Naive thymus-derived CD4-positive, alpha-beta T cell (primary cell): ENCODE results near the gene GARIN5B. TPM values are rescaled to one million over a fixed set of nuclear protein-coding genes. Genes with fewer than 3 reads are reported as not detected.
"Not testable (repeated sequence)": the region's sequence is repeated elsewhere in the genome, so short reads cannot be mapped to it uniquely, and the experiment has no call there.

Experiments used
- ATAC-seq: fragments of 150-1000 bp; cut with Tn5 transposase; 2 replicates; pipeline ENCODE4 v1.10.0; 2021; ENCODE audit warnings: mild to moderate bottlenecking, moderate library complexity
- CTCF ChIA-PET: fragments of 350-600 bp; sonication (Branson Sonifier 250); formaldehyde crosslinking; loops from one replicate; lab custom pipeline; 2021; ENCODE audit warnings: antibody characterized with exemption; lab: Charles Lee
- POLR2A ChIA-PET: fragments of 350-600 bp; sonication (Branson Sonifier 250); formaldehyde crosslinking; loops from one replicate; lab custom pipeline; 2021; ENCODE audit warnings: antibody characterized with exemption, inconsistent platforms; lab: Charles Lee
- DNase-seq, 9 donors: peaks; one replicate each; pipeline versions ENCODE4 v3.0.0 to v3.0.0-alpha.2; 2020 to 2022; ENCODE audit warnings: mixed read lengths in 1 of 9
- H3K27ac ChIP-seq: one replicate; pipeline ENCODE4 v1.7.0; 2013; ENCODE audit warnings: mild to moderate bottlenecking, low read depth, low read length, moderate library complexity
- H3K27me3 ChIP-seq, 2 donors: one replicate each; pipeline ENCODE4 v1.7.0; 2013; ENCODE audit warnings: low read length in 2 of 2, mild to moderate bottlenecking in 2 of 2, moderate library complexity in 2 of 2; ENCODE audit not compliant: control insufficient read depth in 2 of 2, insufficient read depth in 2 of 2
- H3K36me3 ChIP-seq, 3 experiments: 1 replicate in 2 of 3; 2 replicates in 1 of 3; pipeline ENCODE4 v1.7.0; 2013; ENCODE audit warnings: low read length in 3 of 3, mild to moderate bottlenecking in 3 of 3, moderate library complexity in 1 of 3; ENCODE audit not compliant: insufficient read depth in 3 of 3, control insufficient read depth in 2 of 3
- H3K4me1 ChIP-seq, 2 donors: one replicate each; pipeline ENCODE4 v1.7.0; 2013; ENCODE audit warnings: low read length in 2 of 2, mild to moderate bottlenecking in 2 of 2, moderate library complexity in 1 of 2; ENCODE audit not compliant: control insufficient read depth in 2 of 2, insufficient read depth in 2 of 2
- H3K4me3 ChIP-seq: 2 replicates; pipeline ENCODE4 v1.7.0; 2013; ENCODE audit warnings: mild to moderate bottlenecking, low read length
- H3K9me3 ChIP-seq, 3 experiments: 1 replicate in 2 of 3; 2 replicates in 1 of 3; pipeline ENCODE4 v1.7.0; 2013; ENCODE audit warnings: low read length in 3 of 3; ENCODE audit not compliant: control insufficient read depth in 2 of 3
- H3K27ac Mint-ChIP-seq, 9 donors: one replicate each; pipeline ENCODE4 v1.8.0; 2020 to 2022; ENCODE audit warnings: mixed read lengths in 9 of 9, mild to moderate bottlenecking in 8 of 9, moderate library complexity in 5 of 9, inconsistent platforms in 2 of 9
- H3K27me3 Mint-ChIP-seq, 5 donors: one replicate each; pipeline ENCODE4 v1.8.0; 2021 to 2022; ENCODE audit warnings: mixed read lengths in 5 of 5, mild to moderate bottlenecking in 1 of 5
- H3K36me3 Mint-ChIP-seq, 5 donors: one replicate each; pipeline ENCODE4 v1.8.0; 2020 to 2022; ENCODE audit warnings: mixed read lengths in 5 of 5, mild to moderate bottlenecking in 3 of 5, inconsistent platforms in 1 of 5
- H3K4me1 Mint-ChIP-seq, 7 donors: one replicate each; pipeline ENCODE4 v1.8.0; 2020 to 2022; ENCODE audit warnings: mixed read lengths in 7 of 7, mild to moderate bottlenecking in 3 of 7, inconsistent platforms in 1 of 7
- H3K4me3 Mint-ChIP-seq, 10 donors: one replicate each; pipeline ENCODE4 v1.8.0; 2020 to 2022; ENCODE audit warnings: mild to moderate bottlenecking in 10 of 10, mixed read lengths in 10 of 10, moderate library complexity in 6 of 10, inconsistent platforms in 2 of 10
- H3K9me3 Mint-ChIP-seq, 11 donors: one replicate each; pipeline ENCODE4 v1.8.0; 2020 to 2022; ENCODE audit warnings: mixed read lengths in 11 of 11, mild to moderate bottlenecking in 4 of 11, inconsistent platforms in 1 of 11, moderate library complexity in 1 of 11
- intact Hi-C, 2 donors: fragments of 100-400 bp; cut with micrococcal nuclease; formaldehyde crosslinking; loops; one replicate each; pipeline ENCODE4 v1.15.1; 2023
- polyA plus RNA-seq, 2 donors: library from polyadenylated mRNA; unstranded; fragments of 300-500 nt; fragmentation: Illumina TruSeq; gene quantifications; one replicate each; pipeline ENCODE4 v1.2.3, GENCODE V29; 2021
- total RNA-seq, 6 experiments: library from RNA in 5 of 6; stranded (reverse) in 5 of 6; gene quantifications; 1 replicate in 5 of 6; 2 replicates in 1 of 6; pipeline ENCODE4 v1.2.3 and lab custom pipeline; 2021 to 2026

The GARIN5B gene
- total and polyA plus RNA-seq, 7 experiments from 2014 or later: not detected

GRCh38 chr19:55339105-55339888, 23.8 kb downstream of the GARIN5B start, which contains the start of gene KMT5C:
KMT5C (plus strand) TSS chr19:55339876; CDS start chr19:55341937, 2,061 bp downstream.
- H3K9me3 ChIP-seq: no peaks in the 10 kb centered on the region
- H3K27me3 ChIP-seq: no peaks in the 10 kb centered on the region
- peaks cover 0 to 15% (median 0%) of the 10 kb centered on the region in 3 experiments for H3K36me3 ChIP-seq
- ChIA-PET CTCF (interaction anchor here (1.5 to 2.1 kb wide), 2 partner anchors 38 to 45 kb away, joined by 4 to 12 read pairs; partner anchors contain the start of gene TMEM238), POLR2A (interaction anchor here (0.9 to 2.4 kb wide), 16 partner anchors 30 to 315 kb away, joined by 4 to 27 read pairs (median 8); partner anchors contain the start of genes FIZ1, HSPBP1, ISOC2 and PPP6R1)
- Mint-ChIP-seq H3K36me3 (peaks cover 0 to 10% (median 2%) of the 10 kb centered on the region in 5 donors), H3K27ac (peak within 1 kb of the TSS; percentile 88 to 100 (median 97)), H3K27me3 (peaks cover 0 to 16% (median 0%) of the 10 kb centered on the region in 5 donors), H3K9me3 (peaks cover 0 to 4% (median 0%) of the 10 kb centered on the region in 11 donors), H3K4me1 (peaks cover 5 to 28% (median 24%) of the 10 kb centered on the region in 7 donors), H3K4me3 (peak within 1 kb of the TSS; percentile 87 to 99 (median 96))
- H3K4me3 ChIP-seq: peak within 1 kb of the TSS; percentile 80
- peak within 1 kb of the TSS; percentile 93 for H3K27ac ChIP-seq
- H3K4me1 ChIP-seq: peaks cover 8 to 15% of the 10 kb centered on the region in 2 donors
- peak; percentile 83 for ATAC-seq
- intact Hi-C loops: loop anchor here (1.0 to 5.0 kb wide), 23 partner anchors 15 to 1149 kb away; partner anchors contain the start of genes COX6B2 (in 2 of the 2), HSPBP1 (in 2 of the 2), PPP6R1 (in 2 of the 2) and RPL28 (in 2 of the 2)
- DNase-seq: peak; percentile 99 to 100 (median 100)

- Histone ChIP-seq H3K36me3 (no peaks in the 10 kb centered on the region), H3K27ac (no peak overlapping the region), H3K27me3 (no peaks in the 10 kb centered on the region), H3K9me3 (no peaks in the 10 kb centered on the region), H3K4me1 (peaks cover 8 to 15% of the 10 kb centered on the region in 2 donors), H3K4me3 (no peak overlapping the region)
- Mint-ChIP-seq H3K4me3 (no peak overlapping the region), H3K4me1 (peaks cover 0 to 21% (median 18%) of the 10 kb centered on the region in 7 donors), H3K36me3 (no peaks in the 10 kb centered on the region), H3K9me3 (peaks cover 0 to 4% (median 0%) of the 10 kb centered on the region in 11 donors), H3K27ac (peak overlapping the region in 2 of 9 donors; percentile 16 to 76), H3K27me3 (peaks cover 0 to 24% (median 5%) of the 10 kb centered on the region in 5 donors)
- ATAC-seq (no peak), DNase-seq (no peak)
- ChIA-PET POLR2A (interaction anchor here (0.8 kb wide), 1 partner anchor 15 kb away, joined by 4 read pairs; no protein-coding TSS in a partner anchor), CTCF (interaction anchor here (0.7 kb wide), 1 partner anchor 240 kb away, joined by 4 read pairs; no protein-coding TSS in a partner anchor)
- intact Hi-C loops: loop anchor here (5.0 kb wide), 2 partner anchors 301 to 329 kb away; no protein-coding TSS in a partner anchor
Observed at GRCh38 chr19:55336101-55336500, 27.0 kb downstream of the GARIN5B start.

- intact Hi-C loops: no loop called here
- ChIA-PET POLR2A (no interaction called here), CTCF (no interaction called here)
- H3K4me3 Mint-ChIP-seq: no peak overlapping the region
- Histone ChIP-seq H3K9me3 (no peaks in the 10 kb centered on the region), H3K4me1 (peaks cover 6 to 8% of the 10 kb centered on the region in 2 donors), H3K4me3 (no peak overlapping the region), H3K27me3 (no peaks in the 10 kb centered on the region), H3K36me3 (no peaks in the 10 kb centered on the region), H3K27ac (no peak overlapping the region)
- no peaks in the 10 kb centered on the region for H3K36me3 Mint-ChIP-seq
- H3K27ac Mint-ChIP-seq: peak overlapping the region in 1 of 9 donors; percentile 51
- peaks cover 0 to 7% (median 6%) of the 10 kb centered on the region in 7 donors for H3K4me1 Mint-ChIP-seq
- no peak for DNase-seq
- H3K9me3 Mint-ChIP-seq: peaks cover 0 to 2% (median 0%) of the 10 kb centered on the region in 11 donors
- ATAC-seq: no peak
- peaks cover 0 to 21% (median 9%) of the 10 kb centered on the region in 5 donors for H3K27me3 Mint-ChIP-seq
Observed at GRCh38 chr19:55333870-55334269, 29.2 kb downstream of the GARIN5B start.

- H3K4me1 ChIP-seq, H3K36me3 ChIP-seq, POLR2A ChIA-PET, H3K9me3 ChIP-seq, H3K4me3 ChIP-seq, H3K27me3 ChIP-seq, H3K4me1 Mint-ChIP-seq, intact Hi-C loops, H3K27ac ChIP-seq, DNase-seq, H3K4me3 Mint-ChIP-seq, H3K36me3 Mint-ChIP-seq, H3K9me3 Mint-ChIP-seq, CTCF ChIA-PET, ATAC-seq: not testable (repeated sequence)
- peak overlapping the region in 1 of 9 donors; percentile 59 for H3K27ac Mint-ChIP-seq
- H3K27me3 Mint-ChIP-seq: peaks cover 0 to 15% (median 10%) of the 10 kb centered on the region in 5 donors
Observed at GRCh38 chr19:55329791-55330190, 33.3 kb downstream of the GARIN5B start.

- H3K36me3 ChIP-seq, H3K27me3 ChIP-seq, intact Hi-C loops, CTCF ChIA-PET, H3K4me1 Mint-ChIP-seq, H3K9me3 ChIP-seq, H3K9me3 Mint-ChIP-seq, H3K27ac ChIP-seq, POLR2A ChIA-PET, H3K4me3 Mint-ChIP-seq, H3K27ac Mint-ChIP-seq, ATAC-seq, DNase-seq, H3K4me3 ChIP-seq, H3K4me1 ChIP-seq, H3K36me3 Mint-ChIP-seq: not testable (repeated sequence)
- H3K27me3 Mint-ChIP-seq: peaks cover 0 to 14% (median 7%) of the 10 kb centered on the region in 5 donors
Observed at GRCh38 chr19:55328774-55329318, 34.2 kb downstream of the GARIN5B start.

- H3K4me3 Mint-ChIP-seq: no peak within 1 kb of the TSS
Observed at GRCh38 chr19:55325172-55325571, 37.9 kb downstream of the GARIN5B start, which contains the start of gene TMEM150B. TMEM150B (minus strand) TSS chr19:55325341; CDS start chr19:55321036, 4,305 bp downstream.

More at GRCh38 chr19:55325172-55325571, 37.9 kb downstream of the GARIN5B start, which contains the start of gene TMEM150B:
- Mint-ChIP-seq H3K36me3 (peaks cover 0 to 3% (median 0%) of the 10 kb centered on the region in 5 donors), H3K27me3 (peaks cover 0 to 16% (median 4%) of the 10 kb centered on the region in 5 donors), H3K4me1 (peaks cover 0 to 14% (median 0%) of the 10 kb centered on the region in 7 donors), H3K27ac (peak within 1 kb of the TSS in 1 of 9 donors; percentile 52), H3K9me3 (no peaks in the 10 kb centered on the region)
- CTCF ChIA-PET: no interaction called here
- DNase-seq: no peak
- POLR2A ChIA-PET: no interaction called here
- Histone ChIP-seq H3K27me3 (no peaks in the 10 kb centered on the region), H3K4me3 (no peak within 1 kb of the TSS), H3K9me3 (no peaks in the 10 kb centered on the region), H3K4me1 (no peaks in the 10 kb centered on the region), H3K27ac (no peak within 1 kb of the TSS), H3K36me3 (no peaks in the 10 kb centered on the region)
- intact Hi-C loops: no loop called here
- ATAC-seq: no peak
